Peyer's patch (tissue), 4 donors: ENCODE data around the gene FUT7. TPM values are rescaled to one million over a fixed set of nuclear protein-coding genes. Genes with fewer than 3 reads are reported as not detected.
"Not testable (repeated sequence)": the region's sequence is repeated elsewhere in the genome, so short reads cannot be mapped to it uniquely, and the experiment has no call there.

ENCODE experiments used
- DNase-seq, 3 donors: peaks; one replicate each; pipeline ENCODE4 v3.0.0-alpha.2; 2017 to 2019
- H3K27ac ChIP-seq, 4 donors: fragments of 200-600 bp; sonication (generic); one replicate each; pipeline ENCODE4 v1.5.1; 2016 to 2019
- H3K27me3 ChIP-seq, 2 donors: fragments of 200-600 bp; sonication (generic); one replicate each; pipeline ENCODE4 v1.5.1; 2019
- H3K36me3 ChIP-seq, 3 donors: fragments of 200-600 bp; sonication (generic); one replicate each; pipeline ENCODE4 v1.5.1; 2016 to 2019
- H3K4me1 ChIP-seq, 4 donors: fragments of 200-600 bp; sonication (generic); one replicate each; pipeline ENCODE4 v1.5.1; 2016 to 2019
- H3K4me3 ChIP-seq, 4 donors: fragments of 200-600 bp; sonication (generic); 1 replicate in 3 of 4; 2 replicates in 1 of 4; pipeline ENCODE4 v1.5.1; 2016 to 2019; ENCODE audit warnings: mild to moderate bottlenecking in 1 of 4
- H3K9me3 ChIP-seq, 4 donors: fragments of 200-600 bp; sonication (generic); one replicate each; pipeline ENCODE4 v1.5.1; 2016 to 2019; ENCODE audit warnings: mild to moderate bottlenecking in 1 of 4
- CTCF ChIP-seq, 6 experiments: fragments of 450-650 bp in 4 of 6; fragments of 200-600 bp in 2 of 6; sonication (generic) in 1 of 6; IDR thresholded peaks; one replicate each; pipeline ENCODE4 v1.5.1; 2017 to 2019; ENCODE audit warnings: antibody characterized with exemption in 6 of 6, mild to moderate bottlenecking in 3 of 6, moderate library complexity in 1 of 6
- POLR2A ChIP-seq, 2 donors: fragments of 450-650 bp; IDR thresholded peaks; one replicate each; pipeline ENCODE4 v1.5.1; 2017; ENCODE audit warnings: antibody characterized with exemption in 2 of 2, mild to moderate bottlenecking in 2 of 2, moderate library complexity in 2 of 2
- total RNA-seq, 4 donors: library from RNA; depleted of rRNA; stranded (reverse); fragments of >200 nt; gene quantifications; one replicate each; pipeline ENCODE4 v1.1.0, GENCODE V29; 2016

Gene FUT7
- total RNA-seq, 4 donors from 2014 or later, result not detected

DNA sequence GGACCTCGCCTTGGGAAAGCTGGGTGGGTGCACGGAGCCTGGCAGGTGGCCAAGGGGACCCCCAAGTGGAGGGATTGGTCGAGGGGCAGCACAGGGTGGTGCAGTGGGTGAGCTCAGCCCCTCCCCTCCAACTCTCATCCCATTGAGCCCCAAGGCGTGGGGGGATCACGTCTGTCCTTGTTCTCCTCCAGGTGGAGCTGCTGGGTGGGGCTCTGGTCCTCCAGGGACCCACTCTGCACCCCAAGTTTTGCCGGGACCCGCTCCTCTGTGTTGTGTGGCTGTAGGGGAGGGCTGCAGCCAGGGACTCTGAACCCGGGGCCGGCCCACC lies 3.6 kb upstream of the FUT7 start:
- no peak overlapping the region for H3K4me3 ChIP-seq
- peaks cover 0 to 13% (median 0%) of the 10 kb centered on the region in 3 donors for H3K36me3 ChIP-seq
- no peak for TF ChIP-seq CTCF (IDR thresholded peaks at IDR 0.05)
- no peak for TF ChIP-seq POLR2A (IDR thresholded peaks at IDR 0.05)
- no peak overlapping the region for H3K27ac ChIP-seq
- no peaks in the 10 kb centered on the region for H3K27me3 ChIP-seq
- DNase-seq, result no peak
- H3K9me3 ChIP-seq, result no peaks in the 10 kb centered on the region
- H3K4me1 ChIP-seq, result peaks cover 10 to 36% (median 29%) of the 10 kb centered on the region in 4 donors

DNA sequence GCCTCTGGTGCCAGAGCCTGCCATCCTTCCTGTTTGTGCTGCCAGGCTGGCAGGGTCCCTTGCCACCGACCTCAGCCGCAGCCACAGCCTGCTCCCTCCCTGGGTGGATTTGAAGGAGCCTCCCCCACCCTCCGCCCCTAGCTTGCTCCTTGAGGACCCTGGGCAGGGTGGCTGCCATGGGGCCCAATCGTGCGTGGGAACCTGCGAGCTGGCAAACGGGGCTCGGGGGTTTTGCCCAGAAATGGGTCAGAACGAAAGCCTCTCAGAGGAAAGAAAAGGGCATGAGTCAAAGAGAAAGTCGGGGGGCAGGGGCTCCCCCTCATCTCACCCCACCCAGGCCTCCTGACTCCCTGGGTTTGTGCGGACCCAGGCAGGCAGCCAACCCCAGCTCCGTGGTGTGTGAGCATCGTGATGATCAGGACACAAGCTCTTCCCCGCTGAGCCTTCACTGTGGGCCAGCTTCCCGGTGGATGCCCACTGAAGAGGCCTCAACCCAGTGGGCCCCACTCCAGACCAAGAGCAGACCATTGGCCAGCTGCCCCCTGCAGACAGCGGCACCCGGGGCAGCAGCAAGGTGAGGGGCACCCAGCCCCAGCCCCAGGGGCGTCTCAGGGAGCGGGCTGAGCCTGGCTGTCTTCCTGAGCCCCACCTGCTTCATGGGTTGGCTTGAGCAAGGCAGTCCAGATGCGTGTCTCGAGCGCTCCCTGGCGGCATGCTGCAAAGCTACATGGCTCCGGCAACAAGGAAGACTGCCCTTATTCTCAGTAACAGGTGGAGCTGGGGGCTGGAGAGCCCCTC lies 3.0 kb upstream of the FUT7 start:
- peak overlapping the region in 2 of 4 donors; percentile 10 to 22 for H3K4me3 ChIP-seq
- H3K4me1 ChIP-seq, result peaks cover 10 to 40% (median 35%) of the 10 kb centered on the region in 4 donors
- TF ChIP-seq POLR2A (IDR thresholded peaks at IDR 0.05), result no peak
- peak; percentile 85 to 96 (median 92) for TF ChIP-seq CTCF (IDR thresholded peaks at IDR 0.05)
- H3K9me3 ChIP-seq, result no peaks in the 10 kb centered on the region
- peak overlapping the region in 3 of 4 donors; percentile 23 to 68 (median 25) for H3K27ac ChIP-seq
- DNase-seq, result peak; percentile 79 to 92 (median 90)
- no peaks in the 10 kb centered on the region for H3K27me3 ChIP-seq
- H3K36me3 ChIP-seq, result peaks cover 0 to 7% (median 0%) of the 10 kb centered on the region in 3 donors

- Histone ChIP-seq H3K9me3 (no peaks in the 10 kb centered on the region), H3K27ac (peak overlapping the region in 1 of 4 donors; percentile 68), H3K4me3 (peak overlapping the region in 1 of 4 donors; percentile 22), H3K4me1 (peaks cover 11 to 47% (median 42%) of the 10 kb centered on the region in 4 donors), H3K27me3 (no peaks in the 10 kb centered on the region), H3K36me3 (peaks cover 0 to 1% (median 0%) of the 10 kb centered on the region in 3 donors)
- TF ChIP-seq POLR2A (IDR thresholded peaks at IDR 0.05) (no peak), CTCF (IDR thresholded peaks at IDR 0.05) (no peak)
- DNase-seq, result no peak
These were observed 2.3 kb upstream of the FUT7 start for GRCh38 chr9:137034039-137034708.

DNA sequence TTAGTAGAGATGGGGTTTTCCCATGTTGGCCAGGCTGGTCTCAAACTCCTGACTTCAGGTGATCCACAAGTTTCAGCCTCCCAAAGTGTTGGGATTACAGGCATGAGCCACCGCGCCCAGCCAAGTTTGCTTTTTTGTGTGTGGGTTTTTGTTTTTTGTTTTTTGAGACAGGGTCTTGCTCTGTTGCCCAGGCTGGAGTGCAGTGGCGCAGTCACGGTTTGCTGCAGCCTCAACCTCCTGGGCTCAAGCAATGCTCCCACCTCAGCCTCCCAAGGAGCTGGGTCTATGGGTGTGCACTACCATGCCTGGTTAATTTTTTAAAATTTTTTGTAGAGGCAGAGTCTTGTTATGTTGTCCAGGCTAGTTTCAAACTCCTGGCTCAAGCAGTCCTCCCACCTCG lies 1.6 kb upstream of the FUT7 start:
- not testable (repeated sequence) for H3K36me3 ChIP-seq, H3K4me3 ChIP-seq, H3K27me3 ChIP-seq, H3K9me3 ChIP-seq, DNase-seq
- Histone ChIP-seq H3K4me1 (peaks cover 14 to 54% (median 49%) of the 10 kb centered on the region in 4 donors), H3K27ac (peak overlapping the region in 1 of 4 donors; percentile 78)

GRCh38 chr9:137032858-137033257 lies 970 bp upstream of the FUT7 start:
- Histone ChIP-seq H3K4me1 (peaks cover 14 to 55% (median 51%) of the 10 kb centered on the region in 4 donors), H3K36me3 (no peaks in the 10 kb centered on the region), H3K27ac (peak overlapping the region in 1 of 4 donors; percentile 78), H3K27me3 (no peaks in the 10 kb centered on the region), H3K9me3 (no peaks in the 10 kb centered on the region), H3K4me3 (no peak overlapping the region)
- DNase-seq, result peak in 2 of 3 donors; percentile 36 to 62
- no peak for TF ChIP-seq POLR2A (IDR thresholded peaks at IDR 0.05)
- TF ChIP-seq CTCF (IDR thresholded peaks at IDR 0.05), result no peak
